Measurements from ENCODE around the gene PVR.
"Not testable (repeated sequence)": the region's sequence is repeated elsewhere in the genome, so short reads cannot be mapped to it uniquely, and the experiment has no call there.

PVR gene

DNA sequence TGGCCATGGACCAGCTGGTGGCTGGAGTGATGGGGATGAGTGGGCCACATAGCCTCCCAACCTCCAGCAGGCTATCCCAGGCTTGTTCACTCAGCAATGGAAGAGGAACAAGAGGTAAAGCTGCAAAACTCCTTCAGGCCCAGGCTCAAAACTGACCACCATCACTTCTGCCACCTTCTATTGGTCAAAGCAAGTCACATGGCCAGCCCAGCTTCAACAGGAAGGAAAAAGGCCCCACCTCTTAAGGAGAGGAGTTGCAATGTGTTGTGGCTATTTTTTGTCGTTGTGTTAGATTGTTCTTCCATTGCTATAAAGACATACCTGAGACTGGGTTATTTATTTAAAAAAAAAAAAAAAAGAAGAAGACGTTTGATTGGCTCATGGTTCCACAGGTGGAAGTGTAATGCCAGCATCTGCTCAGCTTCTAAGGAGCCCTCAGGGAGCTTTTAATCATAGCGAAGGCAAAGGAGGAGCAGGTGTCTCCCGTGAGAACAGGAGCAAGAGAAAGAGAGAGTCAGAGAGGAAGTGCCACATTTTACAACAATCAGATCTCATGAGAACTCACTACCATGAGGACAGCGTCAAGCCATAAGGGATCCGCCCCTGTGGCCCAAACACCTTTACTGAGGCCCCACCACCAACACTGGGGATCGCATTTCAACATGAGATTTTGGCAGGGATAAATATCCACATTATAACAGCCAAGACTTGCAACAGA, 24.9 kb upstream of the PVR start:
- DNase-seq, result no peak

DNA sequence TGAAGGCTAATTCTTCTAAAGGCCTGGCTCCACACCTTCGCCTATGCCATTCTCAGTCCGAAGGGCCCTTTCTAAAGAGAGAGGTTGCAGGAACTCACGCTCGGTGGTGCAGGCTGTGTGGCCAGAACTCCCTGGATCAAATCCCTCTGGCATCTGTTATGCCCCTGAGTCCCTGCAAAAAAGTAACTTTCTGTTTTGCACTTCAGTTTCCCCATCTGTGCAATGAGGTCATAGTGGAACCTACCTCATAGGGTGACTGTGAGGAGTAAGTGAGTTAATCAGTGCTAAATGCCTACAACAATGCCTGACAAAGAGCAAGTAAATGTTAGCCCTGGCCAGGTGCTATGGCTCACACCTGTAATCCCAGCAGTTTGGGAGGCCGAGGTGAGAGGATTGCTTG, 23.0 kb upstream of the PVR start:
- no peak for DNase-seq

DNA sequence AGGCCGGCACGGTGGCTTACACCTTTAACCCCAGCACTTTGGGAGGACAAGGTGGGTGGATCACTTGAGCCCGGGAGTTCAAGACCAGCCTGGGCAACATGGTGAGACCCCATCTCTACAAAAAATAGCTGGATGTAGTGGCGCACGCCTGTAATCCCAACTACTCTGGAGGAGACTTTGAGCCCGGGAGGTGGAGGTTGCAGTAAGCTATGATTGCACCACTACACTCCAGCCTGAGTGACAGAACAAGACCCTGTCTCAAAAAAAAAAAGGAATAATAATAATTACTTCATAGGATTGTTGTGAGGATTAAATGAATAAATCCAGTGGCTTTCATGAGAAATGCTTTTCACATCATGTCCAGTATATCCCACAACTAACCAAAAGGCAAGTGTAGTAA, 22.3 kb upstream of the PVR start:
- no peak for DNase-seq

DNA sequence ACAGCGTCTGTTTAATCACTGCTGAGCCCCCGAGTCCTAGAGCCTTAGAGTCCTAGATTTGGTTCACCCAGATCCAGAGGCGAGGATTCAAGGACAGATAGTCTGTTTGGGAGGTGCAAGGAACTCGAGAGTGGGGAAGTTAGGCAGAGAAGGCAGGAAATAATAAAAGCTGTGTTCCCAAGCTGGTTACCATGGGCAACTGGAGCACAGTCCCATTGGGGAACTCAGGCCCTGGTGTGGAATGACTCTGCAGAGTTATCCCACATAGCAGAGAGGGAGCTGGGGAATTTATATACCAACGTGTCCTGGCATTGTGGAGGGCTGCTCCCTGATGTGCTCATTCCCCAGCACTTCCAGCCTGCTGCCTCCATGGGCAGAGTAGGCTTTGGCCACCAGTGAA, 20.6 kb upstream of the PVR start:
- no peak for DNase-seq

DNA sequence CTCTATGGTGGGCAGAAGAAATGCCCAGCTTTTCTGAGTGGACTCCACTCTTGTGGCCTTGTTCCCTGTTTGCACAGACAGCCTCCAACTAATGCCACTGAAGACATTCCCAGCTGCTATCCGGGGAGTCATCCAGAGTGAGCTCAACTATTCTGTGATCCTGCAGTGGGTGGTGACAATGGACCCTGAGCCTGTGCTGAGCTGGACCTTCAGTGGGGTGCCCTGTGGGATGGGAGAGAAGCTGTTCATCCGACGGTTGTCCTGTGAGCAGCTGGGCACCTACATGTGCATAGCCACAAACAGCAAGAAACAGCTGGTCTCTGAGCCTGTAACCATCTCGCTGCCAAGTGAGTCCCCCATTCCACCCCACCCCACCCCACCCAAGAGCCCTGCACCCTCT, 20.1 kb upstream of the PVR start:
- DNase-seq, result no peak

DNA sequence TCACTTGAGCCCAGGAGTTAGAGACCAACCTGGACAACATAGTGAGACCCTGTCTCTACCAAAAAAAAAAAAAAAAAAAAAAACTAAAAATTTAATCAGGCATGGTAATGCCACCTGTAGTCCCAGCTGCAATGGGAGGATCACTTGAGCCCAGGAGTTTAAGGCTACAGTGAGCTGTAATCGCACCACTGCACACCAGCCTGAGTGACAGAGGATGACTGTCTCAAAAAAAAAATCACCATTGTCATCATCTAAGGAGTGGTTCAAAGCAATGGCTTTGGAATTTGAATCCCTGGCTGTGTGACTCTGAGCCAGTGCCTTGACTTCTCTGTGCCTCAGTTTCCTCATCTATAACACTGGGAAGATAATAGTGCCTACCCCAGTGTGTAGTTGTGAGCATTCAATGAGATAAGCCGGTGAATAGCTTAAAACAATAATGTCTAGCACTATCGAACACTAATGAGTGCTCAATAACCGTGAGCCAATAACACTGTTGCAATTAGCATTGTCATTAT, 18.8 kb upstream of the PVR start:
- no peak for DNase-seq

DNA sequence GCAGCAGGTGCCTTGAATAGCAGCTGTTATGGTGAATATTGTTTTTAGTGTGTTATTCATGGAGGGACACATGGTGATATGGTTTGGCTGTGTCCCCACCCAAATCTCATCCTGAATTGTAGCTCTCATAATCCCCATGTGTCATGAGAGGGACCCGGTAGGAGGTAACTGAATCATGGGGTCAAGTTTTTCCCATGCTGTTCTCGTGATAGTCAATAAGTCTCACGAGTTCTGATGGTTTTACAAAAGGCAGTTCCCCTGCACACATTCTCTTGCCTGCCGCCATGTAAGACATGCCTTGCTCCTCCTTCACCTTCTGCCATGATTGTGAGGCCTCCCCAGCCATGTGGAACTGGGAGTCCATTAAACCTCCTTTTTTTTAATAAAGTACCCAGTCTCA, 18.1 kb upstream of the PVR start:
- DNase-seq, result not testable (repeated sequence)

DNA sequence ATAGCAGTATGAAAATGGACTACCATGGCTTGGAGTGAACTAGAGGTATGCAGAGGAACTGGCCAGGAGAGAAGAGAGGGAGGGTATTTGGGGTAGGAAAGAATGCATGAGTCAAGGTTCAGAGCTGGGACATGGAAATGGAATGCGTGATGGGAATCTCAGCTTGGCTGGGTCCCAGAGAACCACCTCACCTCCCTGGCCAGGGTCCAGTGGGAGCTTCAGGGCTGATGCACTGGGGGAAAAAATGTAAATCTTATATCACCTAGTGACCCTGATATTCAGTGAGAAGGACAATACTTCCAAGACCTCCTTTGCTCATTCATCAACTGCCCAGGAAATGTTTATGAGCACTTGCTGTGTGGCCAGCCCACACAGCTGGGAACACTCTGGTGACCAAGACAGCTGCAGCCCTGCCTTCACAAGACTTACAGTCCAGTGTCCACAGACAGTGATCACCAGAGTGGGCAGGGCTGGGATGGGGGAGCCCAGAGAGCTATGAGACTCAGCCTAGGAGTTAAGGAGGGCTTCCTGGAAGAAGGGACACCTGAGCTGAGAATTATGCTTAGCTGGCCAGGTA, 17.6 kb upstream of the PVR start:
- DNase-seq, result no peak

DNA sequence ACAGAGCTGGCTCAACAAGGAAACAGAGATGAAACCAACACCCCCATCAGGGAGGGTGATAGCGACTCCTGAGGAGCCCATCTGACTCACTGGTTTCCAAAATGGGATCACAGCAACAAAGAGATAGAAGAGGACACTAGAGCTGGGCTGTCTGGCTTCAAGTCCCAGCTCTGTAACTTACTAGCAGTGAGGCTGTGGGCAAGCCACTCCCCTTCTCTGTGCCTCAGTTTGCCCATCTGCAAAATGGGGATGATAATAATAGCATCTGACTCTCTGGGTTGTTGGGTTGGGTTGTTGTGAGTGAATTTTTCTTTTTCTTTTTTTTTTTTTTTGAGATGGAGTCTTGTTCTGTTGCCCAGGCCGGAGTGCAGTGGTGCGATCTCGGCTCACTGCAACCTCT, 16.1 kb upstream of the PVR start:
- no peak for DNase-seq

DNA sequence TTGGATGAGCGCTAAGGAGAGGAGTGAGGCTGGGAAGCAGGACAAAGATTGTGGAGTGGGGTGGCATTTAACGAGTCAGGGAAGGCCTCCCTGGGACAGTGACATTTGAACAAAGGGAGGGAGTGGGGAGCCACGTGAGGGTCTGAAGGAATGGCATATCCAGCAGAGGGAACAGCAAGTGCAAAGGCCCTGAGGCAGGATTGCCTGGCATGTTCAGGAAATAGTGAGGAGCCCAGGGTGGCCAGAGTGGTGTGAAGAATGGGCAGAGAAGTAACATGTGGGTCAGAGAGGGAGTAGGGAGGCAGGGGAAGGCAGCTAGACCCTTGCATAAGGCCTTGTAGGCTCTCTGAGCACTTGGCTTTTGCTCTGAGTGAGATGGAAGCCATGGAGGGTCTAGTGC, 14.9 kb upstream of the PVR start:
- DNase-seq, result no peak

DNA sequence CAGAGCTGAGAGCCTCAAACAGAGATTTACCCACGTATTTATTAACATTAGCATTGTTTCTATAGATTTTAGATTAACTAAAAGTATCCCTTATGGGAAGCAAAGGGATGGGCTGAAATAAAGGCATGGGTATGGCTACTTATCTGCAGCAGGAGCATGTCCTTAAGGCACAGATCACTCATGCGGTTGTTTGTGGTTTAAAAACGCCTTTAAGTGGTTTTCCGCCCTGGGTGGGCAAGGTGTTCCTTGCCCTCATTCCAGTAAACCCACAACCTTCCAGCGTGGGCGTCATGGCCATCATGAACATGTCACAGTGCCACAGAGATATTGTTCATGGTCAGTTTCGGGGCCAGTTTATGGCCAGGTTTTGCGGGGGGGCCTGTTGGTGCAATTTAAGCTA, 12.1 kb upstream of the PVR start:
- not testable (repeated sequence) for DNase-seq

DNA sequence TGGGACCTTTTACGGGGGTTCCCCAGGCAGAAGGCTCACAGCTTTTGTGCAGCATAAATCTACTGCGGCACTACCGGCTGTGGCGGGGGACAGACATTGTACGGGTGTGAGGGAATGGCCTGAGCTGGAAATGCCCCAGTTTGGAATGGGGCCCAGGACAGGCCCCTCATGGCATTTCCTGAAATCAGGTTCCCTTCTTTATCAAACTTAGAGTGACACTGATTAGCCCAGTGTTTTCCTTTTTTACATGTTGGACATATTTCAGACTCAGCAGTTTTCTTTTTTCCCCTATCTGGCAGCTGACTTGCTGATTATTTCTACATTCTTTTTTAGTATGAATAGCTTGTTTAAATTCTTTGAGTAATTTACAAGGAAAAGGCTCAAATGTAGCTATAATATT, 9.7 kb upstream of the PVR start:
- DNase-seq, result not testable (repeated sequence)

DNA sequence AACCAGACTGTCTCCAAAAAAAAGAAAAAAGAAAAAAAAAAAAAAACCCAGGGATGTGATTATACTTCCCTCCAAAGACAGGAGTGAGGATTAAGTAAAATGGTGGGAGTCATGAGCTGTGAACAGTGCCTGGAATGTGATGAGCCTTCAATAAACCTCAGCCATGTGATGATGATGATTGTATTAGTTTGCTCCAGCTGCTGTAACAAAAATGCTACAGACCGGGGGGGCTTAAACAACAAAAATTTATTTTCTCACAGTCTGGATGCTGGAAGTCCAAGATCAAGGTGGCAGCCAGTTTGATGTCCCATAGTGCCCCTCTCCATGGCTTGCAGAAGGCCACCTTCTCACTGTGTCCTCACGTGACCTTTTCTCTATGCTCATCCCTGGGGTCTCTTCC, 8.9 kb upstream of the PVR start:
- no peak for DNase-seq

DNA sequence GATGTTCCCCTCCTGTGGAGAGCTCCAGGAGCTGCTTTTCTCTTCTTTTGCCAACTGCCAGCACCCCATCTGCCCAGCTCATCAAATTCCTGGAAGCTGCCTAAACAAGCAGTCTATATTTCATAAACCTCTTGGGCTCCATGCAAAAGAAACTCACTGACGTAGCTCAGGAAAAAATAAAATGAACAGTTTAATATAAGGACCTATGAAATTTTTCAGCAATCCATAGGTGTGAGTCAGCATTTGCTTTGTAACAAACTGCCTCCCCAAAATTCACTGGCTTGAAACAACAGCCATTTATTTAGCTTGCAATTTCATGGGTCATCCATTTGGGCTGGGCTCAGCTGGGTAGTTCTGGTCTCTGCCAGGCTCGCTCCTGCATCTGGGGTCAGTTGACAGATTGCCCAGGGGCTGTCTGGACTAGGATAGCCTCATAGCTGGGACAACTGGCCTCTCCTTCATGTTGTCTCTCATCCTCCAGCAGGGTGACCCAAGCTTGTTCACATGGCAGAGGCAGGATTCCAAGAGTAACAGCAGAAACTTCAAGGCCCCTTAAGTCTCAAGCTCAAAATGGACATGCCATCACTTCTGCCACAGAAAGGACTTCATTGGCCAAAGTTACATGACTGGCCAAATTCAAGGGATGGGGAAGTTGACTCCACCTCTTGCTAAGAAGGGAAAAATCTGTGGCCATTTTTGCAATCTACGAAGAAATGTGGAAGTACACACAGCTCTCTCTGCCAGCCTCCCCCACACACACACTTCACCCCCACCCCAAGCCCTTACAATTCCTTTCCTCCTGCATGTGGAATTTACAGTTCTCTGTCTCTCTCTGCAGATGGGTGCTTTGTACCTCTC, 7.9 kb upstream of the PVR start:
- DNase-seq, result no peak

DNA sequence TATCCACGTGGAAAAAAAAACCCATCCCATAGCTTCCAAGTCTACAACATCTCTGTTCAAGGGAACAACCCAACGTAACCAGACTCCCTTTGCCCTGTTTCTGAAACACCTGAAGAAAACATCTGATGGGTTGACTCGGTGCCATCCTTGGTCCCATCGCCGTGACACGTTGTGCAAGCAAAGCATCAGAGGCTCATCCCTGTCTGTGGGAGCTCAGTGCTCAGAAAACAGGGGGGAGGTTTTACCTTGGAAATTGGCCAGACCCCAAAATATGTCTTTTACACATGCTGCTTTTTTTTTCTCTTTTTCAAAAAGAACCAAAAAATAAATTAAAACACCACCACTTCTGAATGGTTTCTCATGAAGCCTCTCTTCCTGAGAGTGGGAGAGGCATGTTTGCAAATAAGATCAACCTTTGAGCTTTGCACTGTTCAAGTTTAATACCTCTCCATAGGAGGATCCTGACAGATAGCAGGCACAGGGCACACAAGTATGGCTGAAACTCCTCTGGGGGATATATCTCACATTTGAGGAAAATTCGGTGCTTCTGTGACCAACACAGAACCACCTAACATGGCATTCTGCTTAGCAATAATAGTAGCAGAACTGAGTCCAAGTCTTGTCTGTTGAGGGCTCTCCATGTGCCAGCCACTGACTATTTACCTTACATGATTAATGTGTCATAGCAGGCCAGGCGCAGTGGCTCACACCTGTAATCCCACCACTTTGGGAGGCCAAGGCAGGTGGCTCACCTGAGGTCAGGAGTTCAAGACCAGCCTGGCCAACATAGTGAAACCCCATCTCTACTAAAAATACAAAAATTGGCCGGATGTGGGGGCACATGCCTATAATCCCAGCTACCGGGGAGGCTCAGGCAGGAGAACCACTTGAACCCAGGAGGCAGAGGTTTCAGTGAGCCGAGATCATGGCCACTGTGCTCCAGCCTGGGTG, 7.0 kb upstream of the PVR start:
- DNase-seq, result no peak

DNA sequence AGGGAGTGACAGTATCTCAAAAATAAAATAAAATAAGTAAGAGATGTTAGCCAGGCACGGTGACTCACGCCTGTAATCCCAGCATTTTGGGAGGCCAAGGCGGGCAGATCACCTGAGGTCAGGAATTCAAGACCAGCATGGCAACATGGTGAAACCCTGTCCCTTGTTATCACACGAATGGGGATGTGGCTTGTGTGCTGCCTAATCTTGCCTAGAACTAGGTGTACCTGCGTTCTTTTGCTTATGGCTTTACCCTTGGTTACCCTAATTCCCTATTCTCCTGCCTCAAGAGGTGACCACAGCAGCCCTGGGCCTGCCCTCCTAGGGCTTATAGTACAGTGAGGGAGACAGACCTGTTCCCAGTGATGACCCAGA, 6.3 kb upstream of the PVR start:
- DNase-seq, result no peak

DNA sequence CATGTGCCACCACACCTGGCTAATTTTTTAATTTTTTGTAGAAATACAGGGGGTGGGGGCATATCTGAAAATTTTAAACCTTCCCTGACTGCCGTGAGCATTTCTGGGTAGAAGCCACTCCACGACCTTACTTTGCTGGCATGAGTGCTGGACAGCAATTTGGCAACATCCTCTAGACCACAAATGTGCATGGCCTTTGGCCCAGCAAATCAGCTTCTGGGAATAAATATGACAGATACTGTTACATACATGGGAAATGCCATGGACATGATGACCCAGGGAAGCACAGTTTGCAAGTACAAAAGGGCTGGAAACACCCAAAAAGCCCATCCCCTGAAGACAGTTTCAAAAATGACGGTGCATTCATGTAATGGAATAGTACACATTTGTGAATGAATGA, 3.2 kb upstream of the PVR start:
- no peak for DNase-seq

DNA sequence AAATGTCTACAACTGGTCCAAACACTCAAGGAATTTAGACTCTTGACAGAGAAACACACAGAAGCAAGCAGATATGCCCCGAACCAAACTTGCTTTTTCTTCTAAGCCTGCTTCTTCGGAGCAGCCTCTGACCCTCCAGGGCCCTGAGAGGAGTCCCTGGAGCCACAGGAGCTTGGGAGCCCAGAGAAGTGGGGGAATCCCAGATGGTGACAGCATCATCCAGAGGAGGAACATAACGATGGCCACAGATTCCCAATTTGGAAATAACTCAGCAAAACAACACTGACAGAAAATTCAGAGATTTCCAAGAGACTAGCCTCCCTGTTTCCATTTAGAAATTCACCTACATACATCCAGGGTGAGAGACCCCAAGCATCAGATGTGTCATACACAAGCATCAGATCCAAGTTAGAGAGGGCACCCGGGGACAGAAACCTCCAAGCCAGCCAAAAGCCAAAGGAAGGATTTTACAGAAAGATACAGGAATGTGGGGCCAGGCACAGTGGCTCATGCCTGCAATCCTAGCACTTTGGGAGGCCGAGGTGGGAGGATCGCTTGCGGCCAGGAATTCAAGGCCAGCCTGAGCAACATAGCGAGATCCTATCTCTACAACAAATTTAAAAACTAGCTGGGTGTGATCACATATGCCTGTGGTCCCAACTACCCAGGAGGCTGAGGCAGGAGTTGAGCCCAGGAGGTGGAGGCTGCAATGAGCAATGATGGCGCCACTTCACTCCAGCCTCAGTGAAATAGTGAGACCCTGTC, 2.0 kb upstream of the PVR start:
- DNase-seq, result no peak

DNA sequence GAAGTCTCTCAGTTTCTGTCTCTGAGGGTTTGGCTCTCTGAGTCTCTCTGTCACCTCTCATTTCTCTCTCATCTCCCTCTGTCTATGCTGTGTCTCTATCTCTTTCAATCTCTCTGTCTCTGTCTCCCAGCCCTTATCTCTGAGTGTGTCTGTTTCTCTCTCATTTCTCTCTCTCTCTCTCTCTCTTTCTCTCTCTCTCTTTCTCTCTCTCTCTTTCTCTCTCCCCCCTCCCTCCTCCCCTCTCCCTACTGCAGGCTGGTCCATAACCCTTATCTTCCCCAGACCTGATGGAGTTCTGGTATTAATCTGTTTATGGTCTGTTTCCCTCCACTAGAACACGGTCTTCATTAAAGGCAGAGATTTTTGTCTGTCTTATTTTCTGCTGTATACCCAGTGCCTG, 1.3 kb upstream of the PVR start:
- DNase-seq, result no peak

DNA sequence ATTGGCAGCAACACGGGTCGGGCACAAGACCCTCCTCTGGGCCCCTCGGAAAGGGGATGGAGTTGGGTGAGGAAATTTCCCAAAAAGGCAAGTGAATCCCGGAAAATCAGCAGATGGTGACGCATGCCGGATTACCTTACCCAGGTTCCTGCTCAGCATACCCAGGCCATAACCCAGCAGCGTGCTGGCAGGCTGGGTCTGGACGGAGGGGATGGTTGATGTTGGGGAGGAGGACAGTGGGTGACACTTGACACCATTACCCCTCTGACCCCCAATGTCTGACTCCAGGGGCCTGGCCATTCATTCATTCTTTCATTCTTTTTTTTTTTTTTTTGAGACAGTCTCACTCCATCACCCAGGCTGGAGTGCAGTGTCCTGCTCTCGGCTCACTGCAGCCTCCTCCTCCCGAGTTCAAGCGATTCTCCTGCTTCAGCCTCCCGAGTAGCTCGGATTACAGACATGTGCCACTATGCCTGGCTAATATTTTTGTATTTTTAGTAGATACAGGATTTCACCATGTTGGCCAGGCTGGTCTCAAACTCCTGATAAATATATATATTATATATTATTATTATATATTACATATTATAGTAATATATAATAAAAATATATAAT, 799 bp downstream of the PVR start:
- no peak for DNase-seq

DNA sequence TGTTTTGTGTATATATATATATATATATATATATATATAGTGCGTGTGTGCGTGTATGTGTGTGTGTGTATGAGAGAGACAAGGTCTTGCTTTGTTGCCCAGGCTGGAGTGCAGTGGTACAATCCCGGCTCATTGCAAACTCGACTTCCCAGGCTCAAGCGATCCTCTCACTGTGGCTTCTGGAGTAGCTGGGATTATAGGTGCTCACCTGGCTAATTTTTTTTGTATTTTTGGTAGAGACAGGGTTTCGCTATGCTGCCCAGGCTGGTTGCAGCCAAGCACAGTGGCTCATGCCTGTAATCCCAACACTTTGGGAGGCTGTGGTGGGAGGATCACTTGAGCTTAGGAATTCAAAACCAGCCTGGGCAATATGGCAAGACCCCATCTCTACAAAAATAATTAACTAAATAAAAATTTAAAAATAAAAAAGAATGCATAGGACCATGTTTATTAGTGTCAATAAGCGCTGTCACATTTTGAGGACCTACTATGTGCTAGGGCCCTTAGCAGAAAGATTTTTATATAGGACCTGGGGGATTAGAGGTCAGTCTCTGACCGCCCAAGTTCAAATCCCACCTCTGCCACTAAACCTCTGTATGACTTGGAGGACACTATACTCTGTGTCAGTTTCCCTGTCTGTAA, 1.8 kb downstream of the PVR start:
- no peak for DNase-seq
